Raji (cell line): Measurements from ENCODE around the gene DAAM2.

Experiments used
- POLR2A ChIP-seq: IDR thresholded peaks from 2 replicates; pipeline ENCODE4 v1.6.1; 2011; ENCODE audit warnings: low read depth, low read length, control low read depth; ENCODE audit not compliant: insufficient read depth

DAAM2 gene

GRCh38 chr6:39791850-39792539 lies at the start of gene DAAM2:
Gene DAAM2 (plus strand): TSS chr6:39792376. CDS start chr6:39856303, 63,927 bp downstream.
- no peak for TF ChIP-seq POLR2A

- TF ChIP-seq POLR2A = no peak
Observed at GRCh38 chr6:39746795-39747194, 45.4 kb upstream of the DAAM2 start.

DNA sequence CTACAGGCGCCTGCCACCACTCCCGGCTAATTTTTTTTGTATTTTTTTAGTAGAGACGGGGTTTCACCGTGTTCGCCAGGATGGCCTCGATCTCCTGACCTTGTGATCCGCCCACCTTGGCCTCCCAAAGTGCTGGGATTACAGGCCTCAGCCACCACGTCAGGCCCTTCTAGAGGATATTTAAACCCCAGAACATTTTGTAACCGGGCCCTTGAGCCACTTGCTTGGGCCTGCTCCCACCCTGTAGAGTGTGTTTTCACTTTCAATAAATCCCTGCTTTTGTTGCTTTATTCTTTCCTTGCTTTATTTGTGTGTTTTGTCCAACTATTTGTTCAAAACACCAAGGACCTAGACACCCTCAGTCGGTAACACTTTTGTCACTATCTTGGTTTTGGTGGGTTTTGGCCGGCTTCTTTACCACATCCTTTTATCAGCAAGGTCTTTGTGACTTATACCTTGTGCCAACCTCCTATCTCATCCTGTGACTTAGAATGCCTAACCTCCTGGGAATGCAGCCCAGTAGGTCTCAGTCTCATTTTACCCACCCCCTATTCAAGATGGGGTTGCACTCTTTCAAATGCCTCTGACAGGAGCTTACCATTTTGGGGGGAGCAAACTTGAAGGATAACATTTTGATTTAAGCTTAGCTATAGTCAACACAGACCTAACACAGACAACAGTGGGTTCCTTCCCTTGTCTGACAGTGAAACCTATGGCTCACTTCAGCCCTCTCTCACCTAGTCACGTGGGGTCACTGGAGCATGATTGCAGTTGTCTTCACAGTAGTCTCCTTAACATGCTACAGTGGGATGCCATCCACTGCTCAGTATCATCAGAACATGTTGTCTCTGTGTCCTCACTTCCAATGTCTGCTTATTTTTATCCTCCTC lies 39.1 kb upstream of the DAAM2 start:
- no peak for TF ChIP-seq POLR2A

DNA sequence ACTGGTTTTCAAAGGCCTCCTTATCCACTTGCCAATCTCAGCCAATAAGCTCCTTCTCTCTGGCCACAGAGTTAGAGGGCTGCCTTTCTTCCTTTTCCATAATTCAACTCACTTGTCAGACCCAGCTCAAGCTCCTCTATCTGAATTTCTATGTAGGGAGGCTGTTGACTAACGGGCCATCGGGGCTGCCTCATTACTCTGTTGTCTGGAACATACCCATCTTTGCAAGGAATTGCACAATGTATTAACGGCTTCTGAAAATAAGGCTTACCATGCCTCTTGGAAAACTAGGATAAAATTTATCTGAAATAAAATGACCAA lies 38.5 kb upstream of the DAAM2 start:
- no peak for TF ChIP-seq POLR2A

DNA sequence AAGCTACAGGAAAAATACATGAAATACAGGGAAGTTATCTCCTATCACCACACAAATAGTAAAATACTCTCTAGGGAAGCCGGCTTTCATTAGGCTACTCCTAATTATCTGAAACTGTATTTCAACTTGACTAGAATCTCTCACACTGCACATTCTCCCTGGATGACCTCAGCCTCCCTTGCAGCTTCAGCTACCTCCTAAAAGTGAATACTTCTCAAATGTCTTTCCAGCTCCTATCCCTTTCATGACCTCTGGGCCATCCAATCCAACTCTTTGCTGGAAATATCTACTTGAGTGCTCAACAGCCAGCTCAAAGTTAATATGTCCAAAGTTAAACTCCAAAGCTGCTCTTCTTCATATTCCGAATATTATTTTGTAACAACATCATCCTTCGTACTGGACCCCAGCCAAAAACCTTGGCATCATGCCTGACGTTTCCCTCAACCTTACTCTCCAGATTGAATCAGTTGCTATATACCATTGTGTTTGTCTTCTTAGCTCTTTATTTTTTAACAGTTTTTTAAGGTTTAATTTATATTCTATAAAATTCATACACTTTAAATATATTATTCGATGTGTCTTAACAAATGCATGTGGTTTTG lies 37.6 kb upstream of the DAAM2 start:
- TF ChIP-seq POLR2A = no peak

DNA sequence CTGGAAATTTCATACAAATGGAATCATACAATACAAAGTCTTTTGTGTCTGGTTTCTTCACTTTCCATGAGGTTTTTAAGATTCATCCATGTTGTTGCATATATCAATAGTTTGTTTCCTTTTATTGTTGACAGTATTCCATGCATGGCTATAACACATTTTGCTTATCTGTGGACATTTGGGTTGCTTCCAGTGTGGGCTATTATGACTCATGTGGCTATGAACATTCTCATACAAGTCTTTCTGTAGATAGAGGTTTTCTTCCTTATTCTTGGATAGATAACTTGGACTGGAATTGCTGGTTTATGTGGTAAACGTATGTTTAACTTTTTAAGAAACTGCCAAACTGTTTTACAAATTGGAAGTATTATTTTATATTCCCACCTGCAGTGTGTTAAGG lies 36.9 kb upstream of the DAAM2 start:
- TF ChIP-seq POLR2A = no peak

- TF ChIP-seq POLR2A = no peak
Observed at GRCh38 chr6:39756582-39756981, 35.6 kb upstream of the DAAM2 start.

- no peak for TF ChIP-seq POLR2A
Observed at GRCh38 chr6:39758905-39759605, 33.1 kb upstream of the DAAM2 start.

- no peak for TF ChIP-seq POLR2A
Observed at GRCh38 chr6:39760226-39760952, 31.8 kb upstream of the DAAM2 start.

DNA sequence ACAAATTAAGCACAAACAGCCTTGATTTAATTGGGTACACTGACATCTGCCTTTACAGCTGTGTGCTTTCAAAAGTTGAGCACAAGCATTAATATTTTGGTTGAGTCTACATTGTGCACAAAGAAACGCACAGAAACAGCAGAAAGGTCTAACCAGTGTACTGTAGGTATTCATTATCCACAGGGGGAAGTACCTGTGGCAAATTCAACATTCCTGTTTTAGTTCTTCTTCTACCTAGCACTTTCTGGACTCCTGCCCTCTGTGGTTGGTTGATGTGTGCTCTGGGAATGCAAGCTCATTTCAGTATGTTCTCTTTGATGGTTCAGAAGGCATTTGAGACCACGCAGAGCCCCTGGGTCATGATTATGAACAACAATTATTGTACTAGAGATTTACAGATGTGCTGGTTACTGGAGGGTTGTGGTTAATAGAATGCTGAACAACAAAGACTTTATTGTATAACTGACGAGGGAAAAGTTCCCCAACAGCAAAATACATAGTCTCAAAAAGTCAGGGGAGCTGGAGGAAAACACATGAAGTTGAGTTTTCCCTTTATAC lies 26.6 kb upstream of the DAAM2 start:
- no peak for TF ChIP-seq POLR2A

DNA sequence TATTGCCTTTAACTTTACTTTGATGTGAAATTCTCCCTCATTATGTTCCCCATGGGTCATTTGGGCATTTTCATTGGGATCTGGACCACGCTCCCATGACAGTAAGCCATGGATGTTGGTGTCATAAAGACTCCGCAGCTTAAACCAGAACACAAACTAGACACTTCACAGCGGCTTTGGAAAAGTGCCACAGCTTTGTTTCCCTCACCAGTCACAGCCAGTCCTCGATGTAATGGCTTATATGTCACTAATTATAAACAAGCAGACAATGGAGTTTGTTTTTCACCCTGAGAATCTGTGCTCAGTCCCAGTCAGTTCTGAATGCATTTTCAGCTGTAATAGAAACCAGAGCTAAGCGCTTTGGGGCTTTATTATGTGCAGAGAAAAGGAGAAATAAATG lies 23.2 kb upstream of the DAAM2 start:
- no peak for TF ChIP-seq POLR2A

- no peak for TF ChIP-seq POLR2A
Observed at GRCh38 chr6:39770446-39770845, 21.7 kb upstream of the DAAM2 start.

GRCh38 chr6:39772559-39773273 lies 19.5 kb upstream of the DAAM2 start:
- no peak for TF ChIP-seq POLR2A

- TF ChIP-seq POLR2A = no peak
Observed at GRCh38 chr6:39773782-39774181, 18.4 kb upstream of the DAAM2 start.

GRCh38 chr6:39776581-39776980 lies 15.6 kb upstream of the DAAM2 start:
- no peak for TF ChIP-seq POLR2A
